BE2C (cell line): ENCODE results near the gene NAT10.
A peak's percentile ranks its signal among the peaks of the same experiment; 100 is the strongest.

Experiments
- DNase-seq: peaks from one replicate; pipeline ENCODE4 v3.0.0-alpha.2; 2020
- H3K27me3 ChIP-seq: fragments of 250-450 bp; sonication (Bioruptor Pico); 2 replicates; pipeline ENCODE4 v1.5.1; 2020; ENCODE audit warnings: mild to moderate bottlenecking
- H3K36me3 ChIP-seq: fragments of 250-450 bp; sonication (Bioruptor Pico); 2 replicates; pipeline ENCODE4 v1.5.1; 2020; ENCODE audit warnings: mild to moderate bottlenecking
- H3K4me1 ChIP-seq: fragments of 250-450 bp; sonication (Bioruptor Pico); 2 replicates; pipeline ENCODE4 v1.5.1; 2020
- H3K4me3 ChIP-seq: 2 replicates; pipeline ENCODE4 v1.5.1; 2011; ENCODE audit warnings: low read depth, low read length
- H3K9me3 ChIP-seq: fragments of 250-450 bp; sonication (Bioruptor Pico); 2 replicates; pipeline ENCODE4 v1.5.1; 2020
- CTCF ChIP-seq: IDR thresholded peaks from 2 replicates; pipeline ENCODE4 v1.5.1; 2012; ENCODE audit warnings: mild to moderate bottlenecking, low read depth, low read length

The NAT10 gene

GRCh38 chr11:34192481-34193401 is 87.3 kb downstream of the NAT10 start:
- Histone ChIP-seq H3K9me3 (no peaks in the 10 kb centered on the region), H3K4me3 (no peak overlapping the region)
- DNase-seq = peak; percentile 36

GRCh38 chr11:34194576-34195335 is 89.3 kb downstream of the NAT10 start:
- DNase-seq = no peak

More at GRCh38 chr11:34192481-34193401, 87.3 kb downstream of the NAT10 start:
- H3K4me1 ChIP-seq = no peaks in the 10 kb centered on the region
- no peaks in the 10 kb centered on the region for H3K36me3 ChIP-seq
- H3K27me3 ChIP-seq = no peaks in the 10 kb centered on the region
- TF ChIP-seq CTCF = no peak

More at GRCh38 chr11:34194576-34195335, 89.3 kb downstream of the NAT10 start:
- no peaks in the 10 kb centered on the region for H3K36me3 ChIP-seq
- H3K27me3 ChIP-seq = no peaks in the 10 kb centered on the region
- no peak overlapping the region for H3K4me3 ChIP-seq
- no peaks in the 10 kb centered on the region for H3K9me3 ChIP-seq
- no peak for TF ChIP-seq CTCF
- no peaks in the 10 kb centered on the region for H3K4me1 ChIP-seq
